Skeletal muscle tissue (tissue), 1 donor: Measurements from ENCODE around the gene SIPA1L2. TPM values are rescaled to one million over a fixed set of nuclear protein-coding genes. Genes with fewer than 3 reads are reported as not detected.

Experiments
- total RNA-seq: library from RNA; depleted of rRNA; stranded (reverse); fragments of >200 nt; gene quantifications from one replicate; pipeline ENCODE4 v1.2.3, GENCODE V29; 2014

SIPA1L2 gene
- total RNA-seq, 1 donor from 2014 or later, result 53.2 TPM

Other genes starting within 250 kb of the SIPA1L2 start
- gene MAP10, start 175.3 kb upstream of the SIPA1L2 start, total RNA-seq, result 2.1 TPM